Mesodermal cell (in vitro differentiated cells): ENCODE measurements around the gene FSIP1.

ENCODE experiments used
- H3K27ac ChIP-seq: 2 replicates; pipeline ENCODE4 v1.7.0; 2013; ENCODE audit warnings: mild to moderate bottlenecking, low read depth, low read length, moderate library complexity; ENCODE audit not compliant: severe bottlenecking
- H3K36me3 ChIP-seq: 2 replicates; pipeline ENCODE4 v1.7.1; 2013; ENCODE audit warnings: mild to moderate bottlenecking, low read length, moderate library complexity; ENCODE audit not compliant: control insufficient read depth, insufficient read depth
- H3K4me1 ChIP-seq: one replicate; pipeline ENCODE4 v1.7.1; 2013; ENCODE audit warnings: mild to moderate bottlenecking, low read length; ENCODE audit not compliant: insufficient read depth, control insufficient read depth, poor library complexity, severe bottlenecking
- H3K4me3 ChIP-seq: 2 replicates; pipeline ENCODE4 v1.7.0; 2013; ENCODE audit warnings: low read length, control low read depth, mild to moderate bottlenecking; ENCODE audit not compliant: insufficient read depth, poor library complexity, severe bottlenecking; ENCODE audit errors: extremely low read depth
- H3K9me3 ChIP-seq: 2 replicates; pipeline ENCODE4 v1.7.1; 2013; ENCODE audit warnings: mild to moderate bottlenecking, low read length, moderate library complexity; ENCODE audit not compliant: control insufficient read depth
- WGBS, 2 experiments: methylation state at CpG; one replicate each; pipeline ENCODE4 v1.1.5; 2013; ENCODE audit warnings: missing lambda C conversion rate in 2 of 2; ENCODE audit not compliant: insufficient coverage in 2 of 2; 5-methylcytosine and 5-hydroxymethylcytosine counted together

Gene FSIP1

GRCh38 chr15:39741258-39741657 is 41.4 kb downstream of the FSIP1 start:
- Histone ChIP-seq H3K4me1 (no peaks in the 10 kb centered on the region), H3K27ac (no peak overlapping the region), H3K36me3 (no peaks in the 10 kb centered on the region), H3K9me3 (no peaks in the 10 kb centered on the region), H3K4me3 (no peak overlapping the region)

GRCh38 chr15:39738998-39739397 is 43.6 kb downstream of the FSIP1 start:
- H3K36me3 ChIP-seq: no peaks in the 10 kb centered on the region

GRCh38 chr15:39737196-39737550 is 45.5 kb downstream of the FSIP1 start:
- H3K4me1 ChIP-seq: no peaks in the 10 kb centered on the region
- H3K4me3 ChIP-seq: no peak overlapping the region
- H3K27ac ChIP-seq: no peak overlapping the region
- H3K36me3 ChIP-seq: no peaks in the 10 kb centered on the region
- H3K9me3 ChIP-seq: no peaks in the 10 kb centered on the region
- 89 to 96% methylated on average over 3 to 4 of the region's 4 CpGs for WGBS, 2 experiments

More at GRCh38 chr15:39738998-39739397, 43.6 kb downstream of the FSIP1 start:
- no peaks in the 10 kb centered on the region for H3K9me3 ChIP-seq
- H3K4me1 ChIP-seq: no peaks in the 10 kb centered on the region
- H3K4me3 ChIP-seq: no peak overlapping the region
- 96 to 100% methylated on average over 3 of the region's 3 CpGs for WGBS, 2 experiments
- H3K27ac ChIP-seq: no peak overlapping the region

GRCh38 chr15:39736412-39737195 is 46.0 kb downstream of the FSIP1 start:
- Histone ChIP-seq H3K27ac (no peak overlapping the region), H3K4me1 (no peaks in the 10 kb centered on the region), H3K9me3 (no peaks in the 10 kb centered on the region), H3K36me3 (no peaks in the 10 kb centered on the region), H3K4me3 (no peak overlapping the region)
- 89 to 94% methylated on average over 5 of the region's 6 CpGs for whole genome bisulfite sequencing, 2 experiments

- no CpG with 5 or more reads among the region's 4 CpGs for WGBS, 2 experiments
- H3K27ac ChIP-seq: no peak overlapping the region
- no peak overlapping the region for H3K4me3 ChIP-seq
- H3K9me3 ChIP-seq: no peaks in the 10 kb centered on the region
- no peaks in the 10 kb centered on the region for H3K4me1 ChIP-seq
- no peaks in the 10 kb centered on the region for H3K36me3 ChIP-seq
These were observed 47.4 kb downstream of the FSIP1 start for GRCh38 chr15:39735120-39735717.

GRCh38 chr15:39731266-39731665 is 51.4 kb downstream of the FSIP1 start:
- Histone ChIP-seq H3K36me3 (no peaks in the 10 kb centered on the region), H3K4me3 (no peak overlapping the region), H3K9me3 (no peaks in the 10 kb centered on the region), H3K4me1 (no peaks in the 10 kb centered on the region), H3K27ac (no peak overlapping the region)
- WGBS, 2 experiments: 80 to 100% methylated on average over 1 to 2 of the region's 3 CpGs

GRCh38 chr15:39730552-39730951 is 52.1 kb downstream of the FSIP1 start:
- Histone ChIP-seq H3K27ac (no peak overlapping the region), H3K9me3 (no peaks in the 10 kb centered on the region), H3K36me3 (no peaks in the 10 kb centered on the region), H3K4me3 (no peak overlapping the region), H3K4me1 (no peaks in the 10 kb centered on the region)
- WGBS, 2 experiments: 87 to 92% methylated on average over 4 of the region's 5 CpGs

- H3K4me3 ChIP-seq: no peak overlapping the region
- WGBS, 2 experiments: 85 to 100% methylated on average over 2 of the region's 4 CpGs
- no peaks in the 10 kb centered on the region for H3K36me3 ChIP-seq
- no peak overlapping the region for H3K27ac ChIP-seq
- H3K9me3 ChIP-seq: no peaks in the 10 kb centered on the region
- no peaks in the 10 kb centered on the region for H3K4me1 ChIP-seq
These were observed 53.1 kb downstream of the FSIP1 start for GRCh38 chr15:39729500-39729899.

GRCh38 chr15:39728845-39729244 is 53.8 kb downstream of the FSIP1 start:
- Histone ChIP-seq H3K4me1 (no peaks in the 10 kb centered on the region), H3K4me3 (no peak overlapping the region), H3K27ac (no peak overlapping the region), H3K9me3 (no peaks in the 10 kb centered on the region), H3K36me3 (no peaks in the 10 kb centered on the region)
- WGBS, 2 experiments: 92 to 100% methylated on average over 2 of the region's 2 CpGs

- H3K4me3 ChIP-seq: no peak overlapping the region
- peaks cover 5% of the 10 kb centered on the region for H3K4me1 ChIP-seq
- WGBS, 2 experiments: 89 to 91% methylated on average over 5 of the region's 6 CpGs
- no peaks in the 10 kb centered on the region for H3K9me3 ChIP-seq
- H3K36me3 ChIP-seq: no peaks in the 10 kb centered on the region
- no peak overlapping the region for H3K27ac ChIP-seq
These were observed 60.7 kb downstream of the FSIP1 start for GRCh38 chr15:39721893-39722292.
